ENCODE measurements around the gene NEK7.

Gene NEK7

GRCh38 chr1:198326232-198326631, 169.4 kb downstream of the NEK7 start:
- no peak for DNase-seq (ENCODE audit: low read depth)
- H3K4me3 ChIP-seq (ENCODE audit: low read depth, low read length): no peak overlapping the region
- TF ChIP-seq CTCF (IDR thresholded peaks at IDR 0.05; ENCODE audit: insufficient read depth, low read depth, low read length, missing control alignments): no peak

- no peak for DNase-seq (ENCODE audit: low read depth)
- H3K4me3 ChIP-seq (ENCODE audit: low read depth, low read length): no peak overlapping the region
- no peak for TF ChIP-seq CTCF (IDR thresholded peaks at IDR 0.05; ENCODE audit: insufficient read depth, low read depth, low read length, missing control alignments)
Measured at GRCh38 chr1:198326915-198327314, 170.1 kb downstream of the NEK7 start.

GRCh38 chr1:198328458-198329032, 171.7 kb downstream of the NEK7 start:
- no peak for TF ChIP-seq CTCF (IDR thresholded peaks at IDR 0.05; ENCODE audit: insufficient read depth, low read depth, low read length, missing control alignments)
- DNase-seq (ENCODE audit: low read depth): no peak
- no peak overlapping the region for H3K4me3 ChIP-seq (ENCODE audit: low read depth, low read length)

- no peak overlapping the region for H3K4me3 ChIP-seq (ENCODE audit: low read depth, low read length)
- TF ChIP-seq CTCF (IDR thresholded peaks at IDR 0.05; ENCODE audit: insufficient read depth, low read depth, low read length, missing control alignments): no peak
- DNase-seq (ENCODE audit: low read depth): no peak
Measured at GRCh38 chr1:198330982-198331615, 174.3 kb downstream of the NEK7 start.

GRCh38 chr1:198333744-198334143, 176.9 kb downstream of the NEK7 start:
- no peak for TF ChIP-seq CTCF (IDR thresholded peaks at IDR 0.05; ENCODE audit: insufficient read depth, low read depth, low read length, missing control alignments)
- no peak overlapping the region for H3K4me3 ChIP-seq (ENCODE audit: low read depth, low read length)
- no peak for DNase-seq (ENCODE audit: low read depth)

- no peak overlapping the region for H3K4me3 ChIP-seq (ENCODE audit: low read depth, low read length)
- no peak for DNase-seq (ENCODE audit: low read depth)
- TF ChIP-seq CTCF (IDR thresholded peaks at IDR 0.05; ENCODE audit: insufficient read depth, low read depth, low read length, missing control alignments): no peak
Measured at GRCh38 chr1:198335663-198336062, 178.9 kb downstream of the NEK7 start.

GRCh38 chr1:198337886-198338285, 181.1 kb downstream of the NEK7 start:
- no peak for TF ChIP-seq CTCF (IDR thresholded peaks at IDR 0.05; ENCODE audit: insufficient read depth, low read depth, low read length, missing control alignments)
- H3K4me3 ChIP-seq (ENCODE audit: low read depth, low read length): no peak overlapping the region
- no peak for DNase-seq (ENCODE audit: low read depth)

Data from GM12865 (cell line).